GM12873 (cell line): ENCODE measurements around the gene CTCFL.

ENCODE experiments used
- TF ChIP-seq, protein P1 (sequence below): IDR thresholded peaks from 2 replicates; pipeline ENCODE4 v1.5.1; 2012; ENCODE audit warnings: low read depth, mild to moderate bottlenecking, moderate library complexity, low read length, control low read depth; ENCODE audit not compliant: insufficient read depth; ENCODE audit errors: missing control alignments

CTCFL gene

DNA sequence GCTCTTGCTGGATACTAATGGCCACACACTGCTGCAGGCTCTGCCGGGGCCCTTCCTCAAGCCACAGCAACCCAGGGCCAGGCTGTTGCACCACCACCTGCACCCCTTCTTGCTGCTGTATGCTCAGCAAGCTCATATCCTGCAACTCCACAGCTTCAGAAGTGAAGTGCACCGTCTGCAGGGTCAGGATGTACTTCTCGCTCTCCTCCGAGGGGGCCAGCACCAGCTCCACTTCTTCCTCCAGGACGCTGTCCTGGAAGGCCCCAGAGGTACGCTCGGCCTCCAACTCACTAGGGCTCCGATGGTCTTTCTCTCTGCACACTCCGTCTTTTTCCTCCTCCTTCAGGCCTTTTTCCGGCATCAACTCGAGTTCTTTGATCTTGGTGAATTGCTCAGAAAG, 1.2 kb downstream of the CTCFL start:
- TF ChIP-seq, protein P1, sequence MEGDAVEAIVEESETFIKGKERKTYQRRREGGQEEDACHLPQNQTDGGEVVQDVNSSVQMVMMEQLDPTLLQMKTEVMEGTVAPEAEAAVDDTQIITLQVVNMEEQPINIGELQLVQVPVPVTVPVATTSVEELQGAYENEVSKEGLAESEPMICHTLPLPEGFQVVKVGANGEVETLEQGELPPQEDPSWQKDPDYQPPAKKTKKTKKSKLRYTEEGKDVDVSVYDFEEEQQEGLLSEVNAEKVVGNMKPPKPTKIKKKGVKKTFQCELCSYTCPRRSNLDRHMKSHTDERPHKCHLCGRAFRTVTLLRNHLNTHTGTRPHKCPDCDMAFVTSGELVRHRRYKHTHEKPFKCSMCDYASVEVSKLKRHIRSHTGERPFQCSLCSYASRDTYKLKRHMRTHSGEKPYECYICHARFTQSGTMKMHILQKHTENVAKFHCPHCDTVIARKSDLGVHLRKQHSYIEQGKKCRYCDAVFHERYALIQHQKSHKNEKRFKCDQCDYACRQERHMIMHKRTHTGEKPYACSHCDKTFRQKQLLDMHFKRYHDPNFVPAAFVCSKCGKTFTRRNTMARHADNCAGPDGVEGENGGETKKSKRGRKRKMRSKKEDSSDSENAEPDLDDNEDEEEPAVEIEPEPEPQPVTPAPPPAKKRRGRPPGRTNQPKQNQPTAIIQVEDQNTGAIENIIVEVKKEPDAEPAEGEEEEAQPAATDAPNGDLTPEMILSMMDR = no peak

DNA sequence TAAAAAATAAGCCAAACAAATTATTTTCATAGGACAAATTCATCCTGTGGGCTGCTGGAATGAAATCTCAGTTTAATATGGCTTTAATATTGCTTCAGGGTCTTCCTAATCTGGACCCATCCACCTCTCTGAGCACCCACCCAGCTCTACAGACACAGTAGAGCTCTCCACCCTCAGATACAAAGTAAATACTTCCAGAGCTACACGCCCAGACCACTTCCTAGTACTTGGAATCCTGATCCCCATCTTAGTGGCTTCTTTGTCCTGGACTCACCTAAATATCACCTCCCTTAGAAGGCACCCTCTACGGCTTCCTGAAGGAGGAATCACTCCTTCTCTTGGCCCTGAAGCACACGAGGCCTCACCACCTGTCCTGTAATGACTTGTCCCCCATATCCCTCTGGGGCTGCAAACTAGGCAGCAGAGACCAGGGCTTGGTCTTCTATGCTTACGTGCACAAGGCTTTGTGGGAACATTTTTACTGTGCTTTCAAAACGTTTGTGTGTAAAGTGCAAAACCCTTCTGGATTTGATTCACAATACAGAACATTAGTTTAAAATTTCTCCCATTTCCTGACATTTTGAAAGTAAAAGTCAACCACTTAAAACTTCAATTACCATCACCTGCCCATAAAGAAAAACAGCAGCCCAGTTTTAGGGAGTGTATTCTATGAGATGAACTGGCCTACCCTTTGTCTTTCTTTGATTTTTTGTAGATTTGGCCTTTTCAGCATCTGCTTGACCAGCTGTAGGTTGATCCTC, 2.4 kb downstream of the CTCFL start:
- TF ChIP-seq, protein P1 = no peak

DNA sequence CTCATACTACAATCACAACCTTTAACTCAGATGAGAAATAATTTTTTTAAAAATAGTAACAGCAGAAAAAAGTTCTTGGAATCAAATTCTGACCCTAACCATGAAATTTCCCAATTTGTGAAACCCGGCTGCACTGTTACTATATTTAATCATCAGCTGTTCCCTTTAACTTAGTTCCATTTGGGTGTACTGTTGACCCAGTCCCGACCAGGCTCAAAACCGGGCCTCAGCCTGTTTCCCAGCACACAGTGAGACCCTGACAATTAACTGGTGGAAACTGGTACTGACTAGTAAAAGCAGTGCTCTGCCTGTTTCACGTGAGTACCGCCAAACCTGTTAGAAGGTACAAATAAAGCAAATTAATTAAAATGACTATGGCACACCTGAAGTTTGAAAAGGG, 7.0 kb downstream of the CTCFL start:
- TF ChIP-seq, protein P1 = no peak

DNA sequence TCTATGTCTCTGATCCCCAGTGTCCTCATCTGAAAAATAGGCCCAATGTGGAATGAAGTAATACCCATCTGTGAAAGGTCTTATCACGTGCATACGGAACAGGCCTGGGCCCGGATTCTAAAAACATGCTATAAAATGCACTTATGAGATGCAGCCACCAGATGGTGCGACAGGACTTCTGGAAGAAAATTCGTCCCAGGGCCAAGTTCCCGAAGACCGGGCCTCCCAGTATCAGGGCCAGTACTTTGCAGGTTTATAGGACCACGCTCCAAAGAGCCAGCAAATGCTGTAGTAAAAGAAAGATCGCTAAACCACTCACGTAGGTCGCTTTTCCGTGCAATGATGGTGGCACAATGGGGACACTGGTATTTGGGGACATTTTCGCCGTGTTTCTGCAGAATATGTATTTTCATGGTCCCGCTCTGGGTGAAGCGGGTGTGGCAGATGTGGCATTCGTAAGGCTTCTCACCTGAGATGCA, 10.6 kb downstream of the CTCFL start:
- TF ChIP-seq, protein P1 = peak; percentile 69

DNA sequence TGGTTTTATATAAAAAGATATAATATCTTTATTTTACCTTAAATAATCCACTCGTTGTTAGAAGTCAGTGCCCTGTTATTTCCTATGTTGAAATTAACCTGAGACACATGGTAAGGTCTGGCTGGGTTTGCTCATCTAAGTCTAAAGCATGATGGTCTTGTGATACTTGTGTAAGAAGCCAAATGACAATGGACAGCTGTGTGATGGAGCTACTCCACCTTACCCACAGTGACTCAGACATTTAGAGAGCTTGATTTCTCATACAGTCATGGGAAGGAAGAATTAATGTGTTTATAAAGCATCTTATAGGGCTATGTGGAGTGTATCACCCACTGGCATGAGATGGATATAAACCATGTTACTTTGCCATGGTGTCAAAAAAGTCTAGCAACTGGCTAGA, 11.7 kb downstream of the CTCFL start:
- TF ChIP-seq, protein P1 = no peak

DNA sequence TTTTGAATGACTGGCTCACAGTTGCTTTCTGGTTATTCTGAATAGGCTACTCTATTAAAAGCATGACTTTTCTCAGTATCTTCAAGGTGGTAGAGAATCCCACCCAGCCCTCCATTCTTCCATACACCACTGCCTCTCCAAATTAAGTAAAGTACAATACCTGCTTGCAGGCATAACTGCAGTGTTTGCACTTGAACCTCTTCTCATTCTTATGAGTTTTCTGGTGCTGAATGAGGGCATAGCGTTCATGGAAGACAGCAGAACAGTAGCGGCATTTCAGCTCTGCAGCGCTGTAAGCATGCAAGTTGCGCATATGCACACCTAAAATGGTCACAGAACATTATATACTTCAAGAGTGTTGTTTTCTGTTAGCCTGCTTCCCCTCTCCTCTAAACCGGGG, 12.5 kb downstream of the CTCFL start:
- TF ChIP-seq, protein P1 = no peak

DNA sequence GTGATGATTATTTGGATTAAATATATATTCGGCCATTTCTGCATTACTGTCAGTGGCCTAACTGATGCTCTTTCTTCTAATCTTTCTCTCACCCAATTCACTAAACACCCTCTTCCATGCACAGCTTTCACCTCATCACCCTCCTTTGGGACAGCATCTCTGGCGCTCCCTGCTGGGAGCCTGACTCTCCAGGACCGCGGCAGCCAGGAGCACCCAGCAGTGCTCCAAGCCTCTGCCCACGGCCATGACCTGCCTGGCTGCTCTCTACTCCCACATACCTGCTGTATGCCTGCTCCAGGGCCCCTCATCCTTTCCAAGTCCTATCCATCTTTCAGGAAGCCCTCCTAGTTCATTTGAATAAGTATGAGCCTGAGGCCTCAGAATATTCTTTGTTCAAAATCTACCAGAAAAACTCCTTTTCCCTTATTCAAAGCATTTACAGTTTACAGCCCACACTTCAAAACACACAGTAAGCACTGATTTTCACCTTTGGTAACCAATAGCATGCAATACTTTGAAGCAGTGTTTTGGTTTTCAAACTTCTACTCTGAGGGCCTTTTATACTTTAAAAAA, 15.2 kb downstream of the CTCFL start:
- TF ChIP-seq, protein P1 = peak; percentile 62
